DMS 273 treated with DMSO at 0.1 percent for 48 hours (cell line): Measurements from ENCODE around the gene NLRC5.

Experiments used
- DNase-seq: peaks from one replicate; lab custom pipeline; 2025; lab: John Stamatoyannopoulos, UW

Gene NLRC5

GRCh38 chr16:56988948-56989945, at the start of gene NLRC5:
Gene NLRC5 (plus strand): TSS chr16:56989557. CDS start chr16:57020713, 31,156 bp downstream.
- peak; percentile 52 for DNase-seq

- DNase-seq, result no peak
These were observed 49.6 kb upstream of the NLRC5 start for GRCh38 chr16:56939801-56940200.

GRCh38 chr16:56941092-56941491, 48.3 kb upstream of the NLRC5 start:
- no peak for DNase-seq

GRCh38 chr16:56941856-56942331, 47.5 kb upstream of the NLRC5 start:
- no peak for DNase-seq

- DNase-seq, result no peak
These were observed 45.5 kb upstream of the NLRC5 start for GRCh38 chr16:56943761-56944375.

DNA sequence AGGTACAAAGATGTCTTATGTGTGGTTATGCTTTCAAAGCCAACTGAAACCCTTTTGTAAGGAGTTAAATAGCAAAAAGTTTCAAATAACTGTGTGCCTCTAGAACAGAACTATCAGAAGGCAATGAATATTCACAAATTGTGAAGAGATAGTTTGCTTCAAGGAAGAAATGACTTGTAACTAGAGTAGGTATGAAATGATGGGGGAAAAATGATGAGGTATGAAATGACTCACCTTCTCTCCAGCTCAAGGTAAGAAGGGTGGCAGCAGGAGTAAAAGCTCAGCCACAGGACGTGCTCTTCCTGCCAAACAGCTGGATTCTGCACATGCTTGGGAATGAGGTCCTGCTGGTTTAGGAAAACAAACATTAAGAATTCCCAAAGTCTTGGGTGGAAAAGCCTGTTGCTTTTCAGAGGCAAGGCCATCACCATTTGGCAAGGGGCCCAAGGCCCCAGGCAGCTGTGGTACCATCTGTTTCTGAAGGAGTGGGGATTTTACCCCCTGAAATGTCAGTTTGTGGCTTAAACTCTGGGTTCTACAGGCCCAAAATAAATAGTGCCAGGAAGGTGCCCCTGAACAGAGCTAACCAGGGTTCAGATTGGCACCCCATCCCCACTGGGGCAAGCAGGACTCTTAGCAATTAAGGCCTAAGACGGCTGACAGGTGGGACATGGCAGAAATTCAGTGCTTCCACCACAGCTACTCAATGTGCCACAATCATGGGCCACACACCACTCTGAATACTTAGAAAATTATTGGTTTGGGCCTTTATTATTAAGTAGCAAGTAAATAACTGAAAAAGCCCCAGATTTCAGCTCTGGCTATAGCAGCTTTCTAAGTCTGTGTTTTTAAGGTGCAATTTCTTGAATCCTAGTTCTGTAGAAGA, 44.2 kb upstream of the NLRC5 start:
- DNase-seq, result peak; percentile 61

- DNase-seq, result no peak
These were observed 43.4 kb upstream of the NLRC5 start for GRCh38 chr16:56945847-56946527.

- DNase-seq, result no peak
These were observed 42.4 kb upstream of the NLRC5 start for GRCh38 chr16:56946767-56947603.

GRCh38 chr16:56947604-56947995, 41.8 kb upstream of the NLRC5 start:
- DNase-seq, result no peak

- DNase-seq, result no peak
These were observed 41.1 kb upstream of the NLRC5 start for GRCh38 chr16:56948234-56948633.

DNA sequence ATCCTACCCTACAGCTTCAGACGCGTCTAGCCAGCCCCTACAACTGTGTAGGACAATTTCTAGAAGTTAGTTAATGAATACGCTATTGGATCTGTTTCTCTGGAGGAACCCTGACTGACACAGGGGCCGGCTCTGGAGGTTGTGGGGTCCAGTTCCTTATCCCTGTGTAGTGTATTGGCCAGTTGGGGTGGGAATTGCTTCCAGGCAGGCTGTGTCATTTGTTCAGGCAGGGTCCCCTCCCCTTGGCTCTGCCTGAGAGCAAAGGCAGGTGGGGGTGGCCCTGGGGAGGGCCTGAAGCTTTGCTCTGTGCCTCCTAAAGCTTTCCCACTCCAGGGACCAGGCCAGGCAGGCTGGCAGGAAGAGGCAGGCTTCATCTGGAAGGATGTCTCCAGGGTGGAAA, 39.3 kb upstream of the NLRC5 start:
- no peak for DNase-seq

DNA sequence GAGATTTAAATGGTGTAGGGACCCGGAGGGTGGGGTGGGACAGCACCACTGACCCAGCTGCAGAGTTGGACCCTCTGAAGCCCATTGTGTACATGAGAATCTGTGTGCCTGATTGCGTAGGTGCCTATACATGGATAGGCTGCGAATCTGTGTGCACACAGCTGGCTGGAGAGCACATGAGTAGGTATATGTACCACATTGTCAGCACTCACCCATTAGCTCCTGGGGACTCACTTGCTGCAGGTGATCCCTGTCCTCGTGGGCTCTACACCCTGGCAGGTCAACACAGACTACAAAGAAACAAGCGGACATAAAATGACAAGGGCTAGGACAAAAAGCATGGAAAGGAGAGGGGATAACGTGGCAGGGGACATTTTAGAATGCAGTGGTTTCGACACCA, 38.9 kb upstream of the NLRC5 start:
- no peak for DNase-seq

GRCh38 chr16:56950881-56951771, 38.2 kb upstream of the NLRC5 start:
- peak; percentile 43 for DNase-seq

- DNase-seq, result no peak
These were observed 36.4 kb upstream of the NLRC5 start for GRCh38 chr16:56953006-56953405.

DNA sequence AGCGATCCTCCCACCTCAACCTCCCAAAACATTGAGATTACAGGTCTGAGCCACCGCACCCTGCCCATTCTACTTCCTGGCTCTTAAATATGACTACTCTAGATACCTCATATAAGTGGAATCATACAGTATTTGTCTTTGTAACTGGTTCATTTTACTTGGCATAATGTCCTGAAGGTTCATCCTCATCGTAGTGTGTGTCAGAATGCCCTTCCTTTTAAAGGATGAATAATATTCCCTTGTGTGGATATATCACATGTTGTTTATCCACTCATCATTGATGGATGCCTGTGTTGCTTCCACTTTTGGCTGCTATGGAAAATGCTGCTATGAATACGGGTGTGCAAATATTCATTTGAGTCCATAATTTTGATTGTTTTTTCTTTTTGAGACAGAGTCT, 33.3 kb upstream of the NLRC5 start:
- DNase-seq, result no peak

- DNase-seq, result no peak
These were observed 32.6 kb upstream of the NLRC5 start for GRCh38 chr16:56956756-56957155.

- no peak for DNase-seq
These were observed 28.6 kb upstream of the NLRC5 start for GRCh38 chr16:56960681-56961281.

DNA sequence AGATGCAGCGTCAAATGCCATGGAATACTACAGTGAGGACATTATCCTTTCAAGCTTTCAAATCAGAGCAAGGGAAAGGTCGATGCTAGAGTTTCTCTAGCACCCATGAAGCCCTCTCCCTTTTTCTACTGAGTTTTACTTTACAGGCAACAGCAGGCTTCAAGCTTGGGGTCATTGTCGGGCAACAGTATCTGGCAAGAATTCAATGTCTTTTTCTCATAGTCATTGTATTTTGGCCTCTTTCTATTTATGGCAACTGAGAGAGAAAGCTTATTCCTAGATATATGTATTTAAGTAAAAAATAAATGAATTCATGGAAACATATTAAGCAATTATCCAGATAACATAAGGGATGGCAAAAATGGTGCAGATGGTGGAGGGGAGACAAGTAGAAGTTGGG, 28.0 kb upstream of the NLRC5 start:
- no peak for DNase-seq

GRCh38 chr16:56961851-56962281, 27.5 kb upstream of the NLRC5 start, which contains the start of gene CETP:
Gene CETP (plus strand): TSS chr16:56961950. CDS start chr16:56961980, 30 bp downstream.
- DNase-seq, result no peak
